Tibial artery (tissue), 4 donors: ENCODE measurements around the gene INPP5A.

ENCODE experiments used
- DNase-seq, 2 donors: peaks; one replicate each; pipeline ENCODE4 v3.0.0-alpha.2; 2019
- H3K27ac ChIP-seq, 2 donors: fragments of 200-600 bp; sonication (generic) in 1 of 2; 1 replicate in 1 of 2; 2 replicates in 1 of 2; pipeline ENCODE4 v1.5.1; 2018 to 2019; ENCODE audit warnings: mild to moderate bottlenecking in 1 of 2
- H3K27me3 ChIP-seq, 2 donors: fragments of 200-600 bp; sonication (generic) in 1 of 2; one replicate each; pipeline versions ENCODE4 v1.5.1 to v1.6.0; 2016 to 2019
- H3K36me3 ChIP-seq, 3 donors: fragments of 200-600 bp; sonication (generic) in 2 of 3; one replicate each; pipeline ENCODE4 v1.5.1; 2016 to 2019; ENCODE audit warnings: mild to moderate bottlenecking in 2 of 3
- H3K4me1 ChIP-seq, 4 donors: fragments of 200-600 bp; sonication (generic) in 2 of 4; 1 replicate in 3 of 4; 2 replicates in 1 of 4; pipeline ENCODE4 v1.5.1; 2016 to 2019
- H3K4me3 ChIP-seq, 2 donors: fragments of 200-600 bp; sonication (generic) in 1 of 2; 1 replicate in 1 of 2; 2 replicates in 1 of 2; pipeline ENCODE4 v1.5.1; 2018 to 2019; ENCODE audit warnings: mild to moderate bottlenecking in 2 of 2
- H3K9me3 ChIP-seq, 3 donors: fragments of 200-600 bp; sonication (generic) in 1 of 3; one replicate each; pipeline ENCODE4 v1.5.1; 2016 to 2019
- intact Hi-C: fragments of 100-400 bp; cut with DNase I; formaldehyde crosslinking; loops from one replicate; pipeline ENCODE4 v1.15.0; 2023; ENCODE audit warnings: low total_unique reads
- TF ChIP-seq, protein P1 (sequence below), 2 experiments: fragments of 200-600 bp in 1 of 2; fragments of 450-650 bp in 1 of 2; IDR thresholded peaks; one replicate each; pipeline ENCODE4 v1.5.1; 2017 to 2019; ENCODE audit warnings: antibody characterized with exemption in 2 of 2, mild to moderate bottlenecking in 1 of 2, moderate library complexity in 1 of 2

INPP5A gene

GRCh38 chr10:132743925-132744490 lies 206.4 kb downstream of the INPP5A start:
- Histone ChIP-seq H3K27ac (no peak overlapping the region), H3K4me3 (no peak overlapping the region), H3K27me3 (no peaks in the 10 kb centered on the region), H3K9me3 (no peaks in the 10 kb centered on the region), H3K36me3 (peaks cover 3 to 40% (median 29%) of the 10 kb centered on the region in 3 donors), H3K4me1 (no peaks in the 10 kb centered on the region)
- DNase-seq = no peak
- intact Hi-C loops = no loop called here
- TF ChIP-seq, protein P1, sequence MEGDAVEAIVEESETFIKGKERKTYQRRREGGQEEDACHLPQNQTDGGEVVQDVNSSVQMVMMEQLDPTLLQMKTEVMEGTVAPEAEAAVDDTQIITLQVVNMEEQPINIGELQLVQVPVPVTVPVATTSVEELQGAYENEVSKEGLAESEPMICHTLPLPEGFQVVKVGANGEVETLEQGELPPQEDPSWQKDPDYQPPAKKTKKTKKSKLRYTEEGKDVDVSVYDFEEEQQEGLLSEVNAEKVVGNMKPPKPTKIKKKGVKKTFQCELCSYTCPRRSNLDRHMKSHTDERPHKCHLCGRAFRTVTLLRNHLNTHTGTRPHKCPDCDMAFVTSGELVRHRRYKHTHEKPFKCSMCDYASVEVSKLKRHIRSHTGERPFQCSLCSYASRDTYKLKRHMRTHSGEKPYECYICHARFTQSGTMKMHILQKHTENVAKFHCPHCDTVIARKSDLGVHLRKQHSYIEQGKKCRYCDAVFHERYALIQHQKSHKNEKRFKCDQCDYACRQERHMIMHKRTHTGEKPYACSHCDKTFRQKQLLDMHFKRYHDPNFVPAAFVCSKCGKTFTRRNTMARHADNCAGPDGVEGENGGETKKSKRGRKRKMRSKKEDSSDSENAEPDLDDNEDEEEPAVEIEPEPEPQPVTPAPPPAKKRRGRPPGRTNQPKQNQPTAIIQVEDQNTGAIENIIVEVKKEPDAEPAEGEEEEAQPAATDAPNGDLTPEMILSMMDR (IDR thresholded peaks at IDR 0.05) = no peak

GRCh38 chr10:132744839-132745238 lies 207.3 kb downstream of the INPP5A start:
- H3K4me1 ChIP-seq = no peaks in the 10 kb centered on the region
- H3K27me3 ChIP-seq = no peaks in the 10 kb centered on the region
- H3K27ac ChIP-seq = no peak overlapping the region
- no peak for DNase-seq
- intact Hi-C loops = no loop called here
- H3K4me3 ChIP-seq = no peak overlapping the region
- H3K9me3 ChIP-seq = no peaks in the 10 kb centered on the region
- TF ChIP-seq, protein P1 (IDR thresholded peaks at IDR 0.05) = no peak
- H3K36me3 ChIP-seq = peaks cover 9 to 38% (median 37%) of the 10 kb centered on the region in 3 donors

DNA sequence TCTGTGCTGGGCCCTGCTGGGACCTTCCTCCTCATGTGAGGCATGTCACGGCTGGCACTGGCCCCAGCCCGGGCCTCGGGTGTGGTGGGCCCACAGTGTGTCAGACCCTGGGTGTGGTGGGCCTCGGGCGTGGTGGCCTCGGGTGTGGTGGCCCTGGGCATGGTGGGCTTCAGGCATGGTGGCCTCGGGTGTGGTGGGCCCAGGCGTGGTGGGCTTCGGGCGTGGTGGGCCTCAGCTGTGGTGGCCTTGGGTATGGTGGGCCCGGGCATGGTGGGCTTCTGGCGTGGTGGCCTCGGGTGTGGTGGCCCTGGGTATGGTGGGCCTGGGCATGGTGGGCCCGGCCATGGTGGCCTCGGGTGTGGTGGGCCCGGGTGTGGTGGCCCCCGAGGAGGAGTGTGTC lies 207.9 kb downstream of the INPP5A start:
- no peak for DNase-seq
- intact Hi-C loops = no loop called here
- H3K27me3 ChIP-seq = no peaks in the 10 kb centered on the region
- peaks cover 16 to 42% (median 41%) of the 10 kb centered on the region in 3 donors for H3K36me3 ChIP-seq
- H3K9me3 ChIP-seq = no peaks in the 10 kb centered on the region
- no peak overlapping the region for H3K27ac ChIP-seq
- TF ChIP-seq, protein P1 (IDR thresholded peaks at IDR 0.05) = no peak
- no peak overlapping the region for H3K4me3 ChIP-seq
- no peaks in the 10 kb centered on the region for H3K4me1 ChIP-seq

GRCh38 chr10:132745971-132746370 lies 208.4 kb downstream of the INPP5A start:
- Histone ChIP-seq H3K36me3 (peaks cover 20 to 42% (median 42%) of the 10 kb centered on the region in 3 donors), H3K9me3 (no peaks in the 10 kb centered on the region), H3K4me3 (no peak overlapping the region), H3K27ac (no peak overlapping the region), H3K27me3 (no peaks in the 10 kb centered on the region), H3K4me1 (no peaks in the 10 kb centered on the region)
- intact Hi-C loops = no loop called here
- no peak for DNase-seq
- TF ChIP-seq, protein P1 (IDR thresholded peaks at IDR 0.05) = no peak

- no peak for DNase-seq
- no peak overlapping the region for H3K4me3 ChIP-seq
- TF ChIP-seq, protein P1 (IDR thresholded peaks at IDR 0.05) = no peak
- intact Hi-C loops = no loop called here
- peaks cover 21 to 43% (median 42%) of the 10 kb centered on the region in 3 donors for H3K36me3 ChIP-seq
- H3K27me3 ChIP-seq = no peaks in the 10 kb centered on the region
- H3K27ac ChIP-seq = no peak overlapping the region
- H3K9me3 ChIP-seq = no peaks in the 10 kb centered on the region
- H3K4me1 ChIP-seq = no peaks in the 10 kb centered on the region
These were observed 208.8 kb downstream of the INPP5A start for GRCh38 chr10:132746386-132746785.
